SK-N-SH treated with all-trans-retinoic acid at 6 μM for 48 hours (cell line): ENCODE measurements around the gene BPIFB6.

ENCODE experiments used
- ARNTL ChIP-seq: fragments of 450-650 bp; formaldehyde crosslinking; IDR thresholded peaks from 2 replicates; pipeline ENCODE4 v1.5.0; 2020; ENCODE audit warnings: low read depth, mild to moderate bottlenecking, moderate library complexity, borderline replicate concordance
- CSRNP3 ChIP-seq: fragments of 250-450 bp; sonication (Bioruptor Pico); IDR thresholded peaks from 2 replicates; pipeline ENCODE4 v1.5.1; 2021; ENCODE audit warnings: mild to moderate bottlenecking, moderate library complexity

GRCh38 chr20:33030076-33030475, 1.4 kb upstream of the BPIFB6 start:
- TF ChIP-seq CSRNP3 (CRISPR knock-in tag) = no peak
- TF ChIP-seq ARNTL (CRISPR knock-in tag) = no peak
